Transverse colon (tissue), 4 donors: Measurements from ENCODE around the gene DENND2A.

ENCODE experiments used
- EP300 ChIP-seq: sonication (generic); formaldehyde crosslinking; IDR thresholded peaks from one replicate; pipeline ENCODE4 v1.6.1; 2017; ENCODE audit warnings: antibody characterized with exemption, low read depth
- POLR2A ChIP-seq: fragments of 450-650 bp; IDR thresholded peaks from one replicate; pipeline ENCODE4 v1.6.1; 2016; ENCODE audit warnings: antibody characterized with exemption, mild to moderate bottlenecking, moderate library complexity
- POLR2AphosphoS5 ChIP-seq, 3 donors: sonication (generic); formaldehyde crosslinking; IDR thresholded peaks; one replicate each; pipeline ENCODE4 v1.6.1; 2016; ENCODE audit warnings: antibody characterized with exemption in 3 of 3
- TF ChIP-seq, protein P1 (sequence below), 5 experiments: fragments of 200-600 bp in 3 of 5; fragments of 450-650 bp in 2 of 5; sonication (generic) in 3 of 5; IDR thresholded peaks; 1 replicate in 2 of 5; 2 replicates in 3 of 5; pipeline ENCODE4 v1.5.1; 2016 to 2017; ENCODE audit warnings: antibody characterized with exemption in 5 of 5, inconsistent platforms in 3 of 5, mild to moderate bottlenecking in 2 of 5, moderate library complexity in 1 of 5

DNA sequence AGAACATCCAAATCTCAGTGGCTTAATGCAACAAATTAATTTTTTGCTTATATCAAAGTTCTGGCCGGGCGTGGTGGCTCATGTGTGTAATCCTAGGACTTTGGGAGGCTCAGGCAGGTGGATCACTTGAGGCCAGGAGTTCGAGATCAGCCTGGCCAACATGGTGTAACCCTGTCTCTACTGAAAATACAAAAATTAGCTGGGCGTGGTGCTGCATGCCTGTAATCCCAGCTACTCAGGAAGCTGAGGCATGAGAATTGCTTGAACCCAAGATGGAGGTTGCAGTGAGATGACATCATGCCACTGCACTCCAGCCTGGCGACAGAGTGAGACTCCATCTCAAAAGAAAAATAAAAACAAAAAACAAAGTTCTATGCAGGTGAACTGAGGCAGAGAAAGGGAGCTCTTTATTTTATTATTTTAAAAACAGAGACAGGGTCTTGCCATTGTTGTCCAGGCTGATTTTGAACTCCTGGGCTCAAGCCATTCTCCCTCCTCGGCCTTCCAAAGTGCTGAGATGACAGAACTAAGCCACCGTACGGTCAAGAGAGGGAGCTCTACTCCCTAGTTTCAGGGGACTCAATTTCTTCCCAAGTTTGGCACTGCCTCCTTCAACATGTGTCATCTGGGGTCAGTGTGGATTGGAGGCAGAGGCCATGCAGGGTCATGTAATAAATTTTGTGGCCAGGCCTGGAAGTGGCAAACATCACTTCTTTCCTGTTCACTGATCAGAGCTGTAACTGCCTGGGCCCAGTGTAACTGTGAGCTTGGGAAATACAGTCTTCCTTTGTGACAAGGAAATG is 34.5 kb upstream of the DENND2A start:
- TF ChIP-seq, protein P1, sequence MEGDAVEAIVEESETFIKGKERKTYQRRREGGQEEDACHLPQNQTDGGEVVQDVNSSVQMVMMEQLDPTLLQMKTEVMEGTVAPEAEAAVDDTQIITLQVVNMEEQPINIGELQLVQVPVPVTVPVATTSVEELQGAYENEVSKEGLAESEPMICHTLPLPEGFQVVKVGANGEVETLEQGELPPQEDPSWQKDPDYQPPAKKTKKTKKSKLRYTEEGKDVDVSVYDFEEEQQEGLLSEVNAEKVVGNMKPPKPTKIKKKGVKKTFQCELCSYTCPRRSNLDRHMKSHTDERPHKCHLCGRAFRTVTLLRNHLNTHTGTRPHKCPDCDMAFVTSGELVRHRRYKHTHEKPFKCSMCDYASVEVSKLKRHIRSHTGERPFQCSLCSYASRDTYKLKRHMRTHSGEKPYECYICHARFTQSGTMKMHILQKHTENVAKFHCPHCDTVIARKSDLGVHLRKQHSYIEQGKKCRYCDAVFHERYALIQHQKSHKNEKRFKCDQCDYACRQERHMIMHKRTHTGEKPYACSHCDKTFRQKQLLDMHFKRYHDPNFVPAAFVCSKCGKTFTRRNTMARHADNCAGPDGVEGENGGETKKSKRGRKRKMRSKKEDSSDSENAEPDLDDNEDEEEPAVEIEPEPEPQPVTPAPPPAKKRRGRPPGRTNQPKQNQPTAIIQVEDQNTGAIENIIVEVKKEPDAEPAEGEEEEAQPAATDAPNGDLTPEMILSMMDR (IDR thresholded peaks at IDR 0.05), result peak in 4 of 5 experiments; percentile 21 to 34 (median 28)
- no peak for TF ChIP-seq POLR2A
- TF ChIP-seq POLR2AphosphoS5 (IDR thresholded peaks at IDR 0.05), result peak in 1 of 3 donors; percentile 40
- TF ChIP-seq EP300, result no peak
